Measurements from ENCODE around the gene CELSR1.

Gene CELSR1

GRCh38 chr22:46329616-46330015 is 207.8 kb downstream of the CELSR1 start:
- TF ChIP-seq CTCF (IDR thresholded peaks at IDR 0.05; ENCODE audit: insufficient read depth, missing control alignments): no peak
- no peak for FAIRE-seq
- DNase-seq (ENCODE audit: insufficient read length, low spot score): no peak

DNA sequence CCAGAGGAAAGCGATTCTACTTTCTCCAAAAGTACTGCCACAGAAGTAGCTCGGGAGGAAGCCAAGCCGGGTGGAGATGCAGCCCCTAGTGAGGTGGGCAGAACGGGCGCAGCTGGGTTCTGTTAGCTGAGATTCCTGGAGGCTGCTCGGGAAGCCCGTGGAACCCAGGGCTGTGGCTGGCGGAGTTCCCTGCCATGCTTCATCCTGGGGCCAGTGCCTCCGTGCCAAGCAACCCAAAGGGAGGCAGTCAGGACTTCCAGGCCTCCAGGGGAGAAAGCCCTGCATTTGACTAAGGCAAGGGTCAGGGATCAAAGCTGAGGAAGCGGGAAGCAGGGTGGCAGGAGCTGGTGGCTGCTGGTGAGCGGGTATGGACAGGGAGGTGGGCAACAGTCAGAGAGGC is 208.6 kb downstream of the CELSR1 start:
- no peak for TF ChIP-seq CTCF (IDR thresholded peaks at IDR 0.05; ENCODE audit: insufficient read depth, missing control alignments)
- FAIRE-seq (no peak), DNase-seq (ENCODE audit: insufficient read length, low spot score) (no peak)

DNA sequence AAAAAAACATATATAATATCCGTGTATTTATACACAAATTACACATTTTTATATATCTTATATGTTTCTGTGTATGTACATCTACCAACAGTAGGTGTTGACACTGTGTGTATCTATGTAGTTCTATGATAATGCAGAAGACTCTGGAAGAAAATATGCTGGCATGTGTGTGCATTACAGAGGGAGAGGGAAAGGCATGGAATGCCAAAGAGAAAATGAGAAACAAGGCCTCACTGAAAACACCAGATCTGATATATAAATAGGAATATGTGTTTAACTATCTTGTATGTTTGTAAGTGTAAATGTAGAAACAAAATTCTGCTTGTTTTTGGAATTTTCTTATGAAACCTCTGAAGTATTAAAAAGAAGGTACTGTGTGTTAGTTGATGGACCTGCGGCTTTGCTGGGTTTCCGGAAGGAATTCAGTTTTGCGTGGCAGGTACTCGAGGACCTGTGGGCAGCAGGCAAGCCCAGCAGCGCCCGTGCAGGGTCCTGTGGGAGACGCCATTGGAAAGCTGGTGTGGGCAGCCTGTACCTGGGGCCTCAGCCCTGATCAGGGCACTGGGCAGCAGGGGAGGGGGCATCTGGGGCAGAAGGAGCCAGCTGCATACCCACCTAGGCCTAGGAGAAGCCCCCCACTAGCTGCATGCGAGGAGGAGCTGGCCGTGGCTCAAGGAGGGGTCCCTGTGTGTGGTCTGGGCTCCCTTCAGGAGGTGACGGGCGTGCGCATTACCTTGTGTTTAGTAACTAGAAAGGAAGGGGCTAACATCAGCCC is 209.5 kb downstream of the CELSR1 start:
- DNase-seq (ENCODE audit: insufficient read length, low spot score): no peak
- TF ChIP-seq CTCF (IDR thresholded peaks at IDR 0.05; ENCODE audit: insufficient read depth, missing control alignments): no peak
- no peak for FAIRE-seq

DNA sequence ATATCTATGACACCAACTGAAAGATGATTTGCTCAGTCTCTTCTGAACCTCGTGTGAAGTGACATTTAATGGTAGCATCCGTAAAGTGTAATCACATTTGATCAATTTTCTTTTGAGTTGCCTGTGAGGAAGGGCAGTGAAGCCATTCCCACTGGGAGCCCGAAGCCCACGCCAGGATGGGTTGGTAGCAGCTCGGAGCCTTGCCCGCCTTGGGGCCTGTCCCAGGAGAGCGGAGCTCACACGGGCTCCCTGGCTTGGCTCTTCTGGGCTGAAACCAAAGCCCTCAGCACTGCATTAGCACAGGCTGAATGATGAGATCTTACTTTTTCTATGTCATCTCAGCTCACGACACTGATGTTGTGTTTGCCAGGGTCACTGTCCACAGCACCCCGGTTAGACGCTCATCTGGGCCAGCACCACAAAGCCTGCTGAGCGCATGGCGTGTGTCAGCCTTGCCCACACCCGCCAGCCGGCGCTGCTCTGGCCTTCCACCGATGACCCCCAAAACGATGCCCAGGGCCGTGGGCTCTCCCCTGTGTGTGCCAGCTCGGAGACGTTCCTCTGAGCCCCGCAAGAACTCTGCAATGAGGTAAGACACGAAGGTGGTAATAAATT is 211.2 kb downstream of the CELSR1 start:
- DNase-seq (ENCODE audit: insufficient read length, low spot score) (no peak), FAIRE-seq (no peak)
- TF ChIP-seq CTCF (IDR thresholded peaks at IDR 0.05; ENCODE audit: insufficient read depth, missing control alignments): no peak

DNA sequence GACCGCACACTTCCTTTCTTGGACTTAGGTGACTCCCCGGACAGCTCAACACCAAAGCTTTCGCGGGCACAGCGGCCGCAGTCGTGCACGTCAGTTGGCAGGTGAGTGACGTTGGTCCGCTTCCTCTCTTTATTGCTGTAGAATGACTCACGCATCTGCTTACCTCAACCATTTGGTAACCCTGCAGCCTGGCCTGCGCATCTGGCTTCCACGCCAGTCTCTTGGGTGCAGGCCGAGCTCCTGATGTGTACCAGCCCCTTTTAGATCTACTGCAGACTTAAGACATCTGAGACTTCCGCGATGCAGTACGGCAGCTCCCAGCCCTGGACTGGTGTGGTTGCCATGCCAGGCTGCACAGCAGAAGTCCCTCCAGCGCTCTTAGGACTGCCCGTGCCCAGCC is 214.3 kb downstream of the CELSR1 start:
- FAIRE-seq (no peak), DNase-seq (ENCODE audit: insufficient read length, low spot score) (no peak)
- no peak for TF ChIP-seq CTCF (IDR thresholded peaks at IDR 0.05; ENCODE audit: insufficient read depth, missing control alignments)

- DNase-seq (ENCODE audit: insufficient read length, low spot score) (no peak), FAIRE-seq (no peak)
- TF ChIP-seq CTCF (IDR thresholded peaks at IDR 0.05; ENCODE audit: insufficient read depth, missing control alignments): no peak
Measured at GRCh38 chr22:46322711-46323110, 214.7 kb downstream of the CELSR1 start.
